ENCODE data around the gene FAM118B. TPM values are rescaled to one million over a fixed set of nuclear protein-coding genes. Genes with fewer than 3 reads are reported as not detected.

Gene FAM118B
- total RNA-seq, 1 experiment from 2014 or later, result 40.0 TPM

GRCh38 chr11:126229858-126230540 lies 18.4 kb downstream of the FAM118B start:
- Histone ChIP-seq H3K18ac (ENCODE audit: insufficient read length, low read depth, low read length) (no peak overlapping the region), H4K5ac (ENCODE audit: insufficient read length, low read depth, low read length) (no peak overlapping the region), H3K23ac (ENCODE audit: insufficient read length, low read depth, low read length) (no peak overlapping the region), H3T11ph (ENCODE audit: low read length) (no peak overlapping the region), H3K9ac (ENCODE audit: extremely low read depth, insufficient read length, low read length) (no peak overlapping the region), H3K79me1 (ENCODE audit: insufficient read depth, low read depth, low read length, poor library complexity, severe bottlenecking) (no peaks in the 10 kb centered on the region), H3K56ac (ENCODE audit: insufficient read length, low read depth, low read length) (no peak overlapping the region), H3K27ac (ENCODE audit: insufficient read length, low read depth, low read length) (no peak overlapping the region), H2AK5ac (ENCODE audit: insufficient read length, low read length) (no peak overlapping the region), H2BK15ac (ENCODE audit: low read depth, low read length) (no peak overlapping the region), H2BK120ac (ENCODE audit: low read depth, low read length, poor library complexity, severe bottlenecking) (no peak overlapping the region), H3K9me3 (ENCODE audit: control insufficient read depth, low read depth, low read length) (no peaks in the 10 kb centered on the region), H2BK12ac (ENCODE audit: insufficient read length, low read depth, low read length) (no peak overlapping the region), H3K4me1 (ENCODE audit: insufficient read depth, low read length) (no peaks in the 10 kb centered on the region), H2AFZ (ENCODE audit: low read length) (no peak overlapping the region), H4K91ac (ENCODE audit: insufficient read length, low read depth, low read length) (no peak overlapping the region), H3K4ac (ENCODE audit: low read depth, low read length) (no peak overlapping the region), H3K79me2 (ENCODE audit: insufficient read depth, low read length) (no peaks in the 10 kb centered on the region; the same call in 1 of the 2 replicates), H3K14ac (ENCODE audit: insufficient read depth, low read length) (no peak overlapping the region), H2BK20ac (ENCODE audit: low read depth, low read length, poor library complexity, severe bottlenecking) (no peak overlapping the region), H2BK5ac (ENCODE audit: insufficient read length, low read length) (no peak overlapping the region), H3K27me3 (ENCODE audit: insufficient read depth, low read length) (no peaks in the 10 kb centered on the region), H3K23me2 (ENCODE audit: insufficient read length, low read depth, low read length, poor library complexity, severe bottlenecking) (no peaks in the 10 kb centered on the region), H4K8ac (replicated peaks; ENCODE audit: insufficient read length, low read depth, low read length) (no peak overlapping the region), H4K20me1 (ENCODE audit: control insufficient read depth, insufficient read depth, insufficient read length) (no peaks in the 10 kb centered on the region), H3K4me2 (ENCODE audit: insufficient read depth, insufficient read length, low read length) (no peak overlapping the region)
- Mint-ChIP-seq H3K9me3 (peaks cover 12 to 15% of the 10 kb centered on the region in 2 experiments), H3K36me3 (ENCODE audit: insufficient read depth in 1 of 3, low read depth in 3 of 3) (peaks cover 13 to 30% (median 17%) of the 10 kb centered on the region in 3 experiments), H3K27me3 (ENCODE audit: low read depth) (no peaks in the 10 kb centered on the region), H3K4me1 (no peaks in the 10 kb centered on the region), H3K27ac (no peak overlapping the region), H3K4me3 (no peak overlapping the region)
- DNase-seq, result no peak
- no CpG with 5 or more reads among the region's 3 CpGs for WGBS (ENCODE audit: extremely low coverage, insufficient read length, low lambda C conversion rate)
- TF ChIP-seq, protein P1, sequence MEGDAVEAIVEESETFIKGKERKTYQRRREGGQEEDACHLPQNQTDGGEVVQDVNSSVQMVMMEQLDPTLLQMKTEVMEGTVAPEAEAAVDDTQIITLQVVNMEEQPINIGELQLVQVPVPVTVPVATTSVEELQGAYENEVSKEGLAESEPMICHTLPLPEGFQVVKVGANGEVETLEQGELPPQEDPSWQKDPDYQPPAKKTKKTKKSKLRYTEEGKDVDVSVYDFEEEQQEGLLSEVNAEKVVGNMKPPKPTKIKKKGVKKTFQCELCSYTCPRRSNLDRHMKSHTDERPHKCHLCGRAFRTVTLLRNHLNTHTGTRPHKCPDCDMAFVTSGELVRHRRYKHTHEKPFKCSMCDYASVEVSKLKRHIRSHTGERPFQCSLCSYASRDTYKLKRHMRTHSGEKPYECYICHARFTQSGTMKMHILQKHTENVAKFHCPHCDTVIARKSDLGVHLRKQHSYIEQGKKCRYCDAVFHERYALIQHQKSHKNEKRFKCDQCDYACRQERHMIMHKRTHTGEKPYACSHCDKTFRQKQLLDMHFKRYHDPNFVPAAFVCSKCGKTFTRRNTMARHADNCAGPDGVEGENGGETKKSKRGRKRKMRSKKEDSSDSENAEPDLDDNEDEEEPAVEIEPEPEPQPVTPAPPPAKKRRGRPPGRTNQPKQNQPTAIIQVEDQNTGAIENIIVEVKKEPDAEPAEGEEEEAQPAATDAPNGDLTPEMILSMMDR (conservative IDR thresholded peaks at IDR 0.05), result no peak
